NAMALWA (cell line): ENCODE results near the gene C1QTNF4.

Experiments
- DNase-seq: peaks from one replicate; pipeline ENCODE4 v3.0.0-alpha.2; 2015; ENCODE audit warnings: low spot score

The C1QTNF4 gene

GRCh38 chr11:47592970-47593369 lies 1.2 kb downstream of the C1QTNF4 start:
- no peak for DNase-seq

- no peak for DNase-seq
These were observed 2.0 kb downstream of the C1QTNF4 start for GRCh38 chr11:47592251-47592650.

GRCh38 chr11:47591764-47592163 lies 2.4 kb downstream of the C1QTNF4 start:
- no peak for DNase-seq

- no peak for DNase-seq
These were observed 4.0 kb downstream of the C1QTNF4 start for GRCh38 chr11:47589977-47590861.

GRCh38 chr11:47589584-47589976 lies 4.6 kb downstream of the C1QTNF4 start:
- DNase-seq, result no peak

GRCh38 chr11:47589118-47589517 lies 5.1 kb downstream of the C1QTNF4 start:
- no peak for DNase-seq

GRCh38 chr11:47587723-47588326 lies 6.4 kb downstream of the C1QTNF4 start:
- DNase-seq, result no peak

GRCh38 chr11:47587039-47587716 lies 7.0 kb downstream of the C1QTNF4 start:
- DNase-seq, result no peak

GRCh38 chr11:47586098-47586855 lies 7.9 kb downstream of the C1QTNF4 start, which contains the start of gene FAM180B:
Gene FAM180B (plus strand): TSS chr11:47586678. CDS start chr11:47586769, 91 bp downstream.
- no peak for DNase-seq

GRCh38 chr11:47583844-47584243 lies 10.4 kb downstream of the C1QTNF4 start:
- DNase-seq, result no peak

- peak; percentile 92 for DNase-seq
These were observed 15.4 kb downstream of the C1QTNF4 start, which contains the start of the genes KBTBD4 and NDUFS3 for GRCh38 chr11:47578524-47579494. Gene KBTBD4 (minus strand): TSS chr11:47578970. CDS start chr11:47578951, 19 bp downstream. Gene NDUFS3 (plus strand): TSS chr11:47579074. CDS start chr11:47579092, 18 bp downstream.

- DNase-seq, result no peak
These were observed 16.7 kb downstream of the C1QTNF4 start for GRCh38 chr11:47577460-47578041.

- DNase-seq, result no peak
These were observed 20.9 kb downstream of the C1QTNF4 start for GRCh38 chr11:47573321-47573720.

GRCh38 chr11:47572715-47573255 lies 21.4 kb downstream of the C1QTNF4 start:
- no peak for DNase-seq

GRCh38 chr11:47571895-47572294 lies 22.3 kb downstream of the C1QTNF4 start:
- no peak for DNase-seq

- DNase-seq, result no peak
These were observed 22.9 kb downstream of the C1QTNF4 start for GRCh38 chr11:47571357-47571729.

GRCh38 chr11:47570651-47571356 lies 23.4 kb downstream of the C1QTNF4 start:
- no peak for DNase-seq

- DNase-seq, result no peak
These were observed 24.6 kb downstream of the C1QTNF4 start for GRCh38 chr11:47569646-47570045.

GRCh38 chr11:47566149-47566698 lies 28.0 kb downstream of the C1QTNF4 start:
- no peak for DNase-seq
